SKM-1 treated with dmso at 0.1 percent for 144 hours (cell line): ENCODE data around the gene SYT1.

Source experiments
- DNase-seq: peaks from one replicate; lab custom pipeline; 2025; ENCODE audit not compliant: unreplicated experiment; lab: John Stamatoyannopoulos, UW

The SYT1 gene

GRCh38 chr12:79274501-79275064 lies 410.0 kb downstream of the SYT1 start:
- DNase-seq = peak; percentile 5

GRCh38 chr12:79275631-79276030 lies 411.1 kb downstream of the SYT1 start:
- no peak for DNase-seq

GRCh38 chr12:79283364-79283763 lies 418.8 kb downstream of the SYT1 start:
- DNase-seq = no peak

GRCh38 chr12:79288911-79289310 lies 424.3 kb downstream of the SYT1 start:
- no peak for DNase-seq

GRCh38 chr12:79291711-79292110 lies 427.1 kb downstream of the SYT1 start:
- DNase-seq = no peak

GRCh38 chr12:79294590-79294989 lies 430.0 kb downstream of the SYT1 start:
- DNase-seq = no peak

- DNase-seq = no peak
Observed at GRCh38 chr12:79295572-79295971, 431.0 kb downstream of the SYT1 start.

- no peak for DNase-seq
Observed at GRCh38 chr12:79296133-79296532, 431.6 kb downstream of the SYT1 start.

- no peak for DNase-seq
Observed at GRCh38 chr12:79296871-79297270, 432.3 kb downstream of the SYT1 start.

GRCh38 chr12:79298506-79298905 lies 433.9 kb downstream of the SYT1 start:
- DNase-seq = no peak

GRCh38 chr12:79299447-79300198 lies 435.0 kb downstream of the SYT1 start:
- DNase-seq = no peak

- DNase-seq = no peak
Observed at GRCh38 chr12:79300199-79300568, 435.6 kb downstream of the SYT1 start.

GRCh38 chr12:79301181-79301580 lies 436.6 kb downstream of the SYT1 start:
- DNase-seq = no peak

GRCh38 chr12:79302162-79302814 lies 437.7 kb downstream of the SYT1 start:
- no peak for DNase-seq

GRCh38 chr12:79307340-79307739 lies 442.8 kb downstream of the SYT1 start:
- DNase-seq = no peak

- no peak for DNase-seq
Observed at GRCh38 chr12:79309039-79309438, 444.5 kb downstream of the SYT1 start.

GRCh38 chr12:79317179-79317847 lies 452.7 kb downstream of the SYT1 start:
- no peak for DNase-seq

GRCh38 chr12:79322905-79323304 lies 458.3 kb downstream of the SYT1 start:
- DNase-seq = no peak

- no peak for DNase-seq
Observed at GRCh38 chr12:79324571-79324970, 460.0 kb downstream of the SYT1 start.

- no peak for DNase-seq
Observed at GRCh38 chr12:79326222-79326621, 461.6 kb downstream of the SYT1 start.

GRCh38 chr12:79326663-79327062 lies 462.1 kb downstream of the SYT1 start:
- no peak for DNase-seq

- no peak for DNase-seq
Observed at GRCh38 chr12:79327465-79327864, 462.9 kb downstream of the SYT1 start.
